Skeletal muscle tissue (tissue), 4 donors: ENCODE measurements around the gene KIF16B. TPM values are rescaled to one million over a fixed set of nuclear protein-coding genes. Genes with fewer than 3 reads are reported as not detected.
A peak's percentile ranks its signal among the peaks of the same experiment; 100 is the strongest.

Experiments used
- H3K27ac ChIP-seq: one replicate; pipeline ENCODE4 v1.7.0; 2013; ENCODE audit warnings: mild to moderate bottlenecking, low read depth, low read length, inconsistent platforms
- H3K27me3 ChIP-seq, 3 donors: one replicate each; pipeline ENCODE4 v1.7.0; 2013; ENCODE audit warnings: low read length in 3 of 3; ENCODE audit not compliant: control insufficient read depth in 3 of 3, insufficient read depth in 3 of 3
- H3K36me3 ChIP-seq, 3 donors: one replicate each; pipeline ENCODE4 v1.7.0; 2013; ENCODE audit warnings: low read length in 3 of 3; ENCODE audit not compliant: control insufficient read depth in 3 of 3, insufficient read depth in 3 of 3
- H3K4me1 ChIP-seq, 3 donors: one replicate each; pipeline ENCODE4 v1.7.0; 2013; ENCODE audit warnings: low read length in 3 of 3, mild to moderate bottlenecking in 3 of 3; ENCODE audit not compliant: control insufficient read depth in 3 of 3, insufficient read depth in 3 of 3
- H3K4me3 ChIP-seq, 3 donors: one replicate each; pipeline ENCODE4 v1.7.0; 2013; ENCODE audit warnings: low read length in 3 of 3
- H3K9ac ChIP-seq, 3 donors: one replicate each; pipeline ENCODE4 v1.7.0; 2013; ENCODE audit warnings: low read length in 3 of 3, mild to moderate bottlenecking in 3 of 3, moderate library complexity in 2 of 3, low read depth in 1 of 3
- H3K9me3 ChIP-seq, 3 donors: one replicate each; pipeline ENCODE4 v1.7.0; 2013; ENCODE audit warnings: low read length in 3 of 3; ENCODE audit not compliant: control insufficient read depth in 3 of 3
- total RNA-seq: library from RNA; depleted of rRNA; stranded (reverse); fragments of >200 nt; gene quantifications from one replicate; pipeline ENCODE4 v1.2.3, GENCODE V29; 2014
- donor health status: Osteomylitis.

KIF16B gene
- total RNA-seq, result 42.8 TPM

GRCh38 chr20:16573001-16573965, at the start of gene KIF16B:
KIF16B (minus strand) TSS chr20:16573448; CDS start chr20:16573275, 173 bp downstream.
- Histone ChIP-seq H3K9ac (peak within 1 kb of the TSS; percentile 62 to 83 (median 81)), H3K4me3 (peak within 1 kb of the TSS; percentile 76 to 82 (median 80)), H3K9me3 (no peaks in the 10 kb centered on the region), H3K27me3 (no peaks in the 10 kb centered on the region), H3K4me1 (peaks cover 19 to 32% (median 22%) of the 10 kb centered on the region in 3 donors), H3K27ac (peak within 1 kb of the TSS; percentile 74), H3K36me3 (no peaks in the 10 kb centered on the region)

- Histone ChIP-seq H3K36me3 (no peaks in the 10 kb centered on the region), H3K4me1 (no peaks in the 10 kb centered on the region), H3K9ac (no peak overlapping the region), H3K27me3 (no peaks in the 10 kb centered on the region), H3K4me3 (no peak overlapping the region), H3K9me3 (no peaks in the 10 kb centered on the region), H3K27ac (no peak overlapping the region)
These were observed 49.3 kb upstream of the KIF16B start for GRCh38 chr20:16622501-16622900.

- no peaks in the 10 kb centered on the region for H3K4me1 ChIP-seq
- no peak overlapping the region for H3K9ac ChIP-seq
- peaks cover 0 to 2% (median 0%) of the 10 kb centered on the region in 3 donors for H3K9me3 ChIP-seq
- no peaks in the 10 kb centered on the region for H3K27me3 ChIP-seq
- no peak overlapping the region for H3K4me3 ChIP-seq
- no peaks in the 10 kb centered on the region for H3K36me3 ChIP-seq
- H3K27ac ChIP-seq, result no peak overlapping the region
These were observed 48.3 kb upstream of the KIF16B start for GRCh38 chr20:16621435-16622141.

- peaks cover 0 to 2% (median 0%) of the 10 kb centered on the region in 3 donors for H3K9me3 ChIP-seq
- H3K27me3 ChIP-seq, result no peaks in the 10 kb centered on the region
- H3K27ac ChIP-seq, result no peak overlapping the region
- H3K4me3 ChIP-seq, result no peak overlapping the region
- H3K36me3 ChIP-seq, result no peaks in the 10 kb centered on the region
- no peak overlapping the region for H3K9ac ChIP-seq
- no peaks in the 10 kb centered on the region for H3K4me1 ChIP-seq
These were observed 47.7 kb upstream of the KIF16B start for GRCh38 chr20:16620961-16621360.

GRCh38 chr20:16619953-16620352, 46.7 kb upstream of the KIF16B start:
- peaks cover 0 to 2% (median 0%) of the 10 kb centered on the region in 3 donors for H3K9me3 ChIP-seq
- H3K27me3 ChIP-seq, result no peaks in the 10 kb centered on the region
- no peak overlapping the region for H3K9ac ChIP-seq
- H3K4me1 ChIP-seq, result no peaks in the 10 kb centered on the region
- H3K4me3 ChIP-seq, result no peak overlapping the region
- H3K36me3 ChIP-seq, result no peaks in the 10 kb centered on the region
- no peak overlapping the region for H3K27ac ChIP-seq

GRCh38 chr20:16617056-16617455, 43.8 kb upstream of the KIF16B start:
- peaks cover 0 to 2% (median 0%) of the 10 kb centered on the region in 3 donors for H3K9me3 ChIP-seq
- H3K36me3 ChIP-seq, result no peaks in the 10 kb centered on the region
- H3K27ac ChIP-seq, result no peak overlapping the region
- no peaks in the 10 kb centered on the region for H3K4me1 ChIP-seq
- no peak overlapping the region for H3K9ac ChIP-seq
- H3K4me3 ChIP-seq, result no peak overlapping the region
- no peaks in the 10 kb centered on the region for H3K27me3 ChIP-seq

GRCh38 chr20:16616317-16616716, 43.1 kb upstream of the KIF16B start:
- no peaks in the 10 kb centered on the region for H3K27me3 ChIP-seq
- H3K9me3 ChIP-seq, result peaks cover 0 to 2% (median 0%) of the 10 kb centered on the region in 3 donors
- H3K4me3 ChIP-seq, result no peak overlapping the region
- H3K27ac ChIP-seq, result no peak overlapping the region
- no peaks in the 10 kb centered on the region for H3K36me3 ChIP-seq
- H3K4me1 ChIP-seq, result no peaks in the 10 kb centered on the region
- no peak overlapping the region for H3K9ac ChIP-seq

GRCh38 chr20:16615199-16615598, 42.0 kb upstream of the KIF16B start:
- H3K9ac ChIP-seq, result no peak overlapping the region
- no peak overlapping the region for H3K4me3 ChIP-seq
- H3K9me3 ChIP-seq, result peaks cover 0 to 2% (median 0%) of the 10 kb centered on the region in 3 donors
- H3K27ac ChIP-seq, result no peak overlapping the region
- H3K36me3 ChIP-seq, result no peaks in the 10 kb centered on the region
- no peaks in the 10 kb centered on the region for H3K27me3 ChIP-seq
- no peaks in the 10 kb centered on the region for H3K4me1 ChIP-seq

GRCh38 chr20:16613954-16614353, 40.7 kb upstream of the KIF16B start:
- Histone ChIP-seq H3K9ac (no peak overlapping the region), H3K27me3 (no peaks in the 10 kb centered on the region), H3K36me3 (no peaks in the 10 kb centered on the region), H3K27ac (no peak overlapping the region), H3K4me1 (no peaks in the 10 kb centered on the region), H3K9me3 (peaks cover 0 to 2% (median 0%) of the 10 kb centered on the region in 3 donors), H3K4me3 (no peak overlapping the region)

- Histone ChIP-seq H3K9me3 (peaks cover 0 to 2% (median 0%) of the 10 kb centered on the region in 3 donors), H3K4me3 (no peak overlapping the region), H3K27ac (no peak overlapping the region)
These were observed 39.5 kb upstream of the KIF16B start for GRCh38 chr20:16612706-16613105.

More at GRCh38 chr20:16612706-16613105, 39.5 kb upstream of the KIF16B start:
- Histone ChIP-seq H3K9ac (no peak overlapping the region), H3K36me3 (no peaks in the 10 kb centered on the region), H3K4me1 (peaks cover 5 to 10% (median 7%) of the 10 kb centered on the region in 3 donors), H3K27me3 (no peaks in the 10 kb centered on the region)
